ENCODE data around the gene UBL4B. TPM values are rescaled to one million over a fixed set of nuclear protein-coding genes. Genes with fewer than 3 reads are reported as not detected.

Gene UBL4B
- total RNA-seq, 1 donor from 2014 or later: not detected

- DNase-seq (ENCODE audit: low read depth): no peak
- no peak for TF ChIP-seq CTCF (conservative IDR thresholded peaks at IDR 0.05; ENCODE audit: low read depth, low read length)
- H3K4me3 ChIP-seq (ENCODE audit: low read depth, low read length): no peak overlapping the region
These were observed 20.5 kb upstream of the UBL4B start for GRCh38 chr1:110091791-110092190.

DNA sequence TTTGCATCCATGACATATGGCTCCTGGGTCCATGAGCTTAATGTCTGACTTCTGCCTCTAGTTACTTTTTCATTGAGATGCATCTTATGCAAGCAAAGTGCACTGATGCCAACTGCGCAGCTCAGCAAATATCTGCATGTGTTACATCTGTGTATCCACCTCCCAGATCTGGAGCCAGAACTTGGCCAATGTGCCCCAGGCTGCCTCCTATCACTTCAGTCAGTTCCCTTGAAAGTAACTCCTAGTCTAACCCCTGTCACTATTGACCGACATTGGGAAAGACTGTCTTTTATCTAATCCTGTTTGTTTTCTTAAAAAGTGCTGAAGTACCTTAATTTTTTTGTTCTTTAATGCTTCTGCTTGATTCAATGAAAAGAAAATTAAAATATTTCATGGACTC is 19.3 kb upstream of the UBL4B start:
- TF ChIP-seq CTCF (conservative IDR thresholded peaks at IDR 0.05; ENCODE audit: low read depth, low read length): no peak
- H3K4me3 ChIP-seq (ENCODE audit: low read depth, low read length): no peak overlapping the region
- DNase-seq (ENCODE audit: low read depth): no peak

DNA sequence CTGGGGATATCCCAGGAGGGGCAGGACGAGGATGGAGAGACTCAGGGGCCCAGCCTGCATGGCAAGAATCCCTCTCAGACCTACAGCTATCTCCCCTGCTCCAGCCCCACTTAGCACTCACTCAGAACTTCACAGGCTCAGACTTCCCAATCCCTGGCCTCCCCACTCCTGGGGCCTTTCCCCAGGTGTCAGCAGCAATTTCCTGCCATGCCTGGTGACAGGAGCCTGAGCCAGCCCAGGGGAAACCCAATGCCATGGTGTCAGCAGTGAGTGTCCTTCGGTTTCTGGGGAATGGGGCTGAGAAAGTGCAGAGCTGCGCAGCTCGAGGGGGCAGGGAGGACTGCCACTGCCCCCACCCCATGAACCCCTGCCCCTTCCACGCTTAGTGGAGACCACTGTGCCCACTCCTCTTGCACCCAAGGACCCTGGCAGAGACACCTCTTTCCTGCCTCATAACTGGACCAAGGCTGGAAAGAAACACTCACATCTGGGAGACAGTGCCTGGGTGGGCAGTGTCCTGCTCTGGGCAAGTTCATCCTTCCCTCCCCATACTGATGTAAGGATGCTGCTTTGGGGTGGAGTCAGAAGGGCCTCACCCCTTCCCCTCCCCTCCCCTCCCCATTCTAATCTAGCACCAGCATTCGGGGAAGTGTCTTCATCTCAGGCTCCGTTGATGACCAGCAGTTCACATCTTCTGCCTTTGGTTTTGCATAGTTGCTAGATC is 17.1 kb upstream of the UBL4B start:
- H3K4me3 ChIP-seq (ENCODE audit: low read depth, low read length): no peak overlapping the region
- DNase-seq (ENCODE audit: low read depth): no peak
- TF ChIP-seq CTCF (conservative IDR thresholded peaks at IDR 0.05; ENCODE audit: low read depth, low read length): no peak

GRCh38 chr1:110097507-110098221 is 14.6 kb upstream of the UBL4B start:
- DNase-seq (ENCODE audit: low read depth): no peak
- H3K4me3 ChIP-seq (ENCODE audit: low read depth, low read length): no peak overlapping the region
- no peak for TF ChIP-seq CTCF (conservative IDR thresholded peaks at IDR 0.05; ENCODE audit: low read depth, low read length)

DNA sequence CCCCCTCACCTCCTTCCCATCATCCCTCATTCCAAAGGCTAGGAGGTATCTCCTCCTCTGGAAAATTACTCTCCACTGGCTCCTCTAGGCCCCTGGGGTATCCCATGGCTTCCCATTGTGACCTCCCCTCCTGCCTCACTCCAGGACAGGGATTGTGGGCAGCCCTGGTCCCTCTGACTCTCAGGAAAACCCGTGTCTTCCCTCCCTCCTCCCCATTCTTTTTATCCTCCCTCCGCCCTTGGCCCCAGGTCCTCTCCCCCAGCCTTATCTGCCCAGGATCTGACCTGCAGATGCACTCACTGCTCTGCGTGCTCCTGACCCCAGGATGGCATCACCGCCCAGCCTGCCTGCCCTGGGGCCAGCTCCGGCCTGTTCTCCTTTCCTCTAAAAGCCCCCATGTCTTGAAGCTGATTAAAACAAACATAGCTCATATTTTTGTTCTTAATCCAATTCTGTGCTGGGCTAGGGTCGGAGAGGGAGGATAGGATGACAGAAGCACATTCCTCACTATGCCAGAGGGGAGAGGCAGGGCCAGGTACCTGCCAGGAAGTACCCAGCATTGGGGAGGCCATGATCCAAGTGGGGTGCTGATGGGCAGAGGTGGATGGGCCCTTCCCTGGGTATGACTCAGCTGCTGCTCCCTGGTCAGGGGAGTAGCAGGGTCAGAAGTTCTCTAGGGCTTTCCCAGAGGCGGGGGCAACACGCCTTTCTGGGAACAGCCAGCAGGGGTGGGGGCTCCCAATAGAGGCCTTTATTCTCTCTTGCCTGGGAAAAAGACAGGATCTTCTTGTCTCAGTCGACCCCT is 13.8 kb upstream of the UBL4B start:
- no peak overlapping the region for H3K4me3 ChIP-seq (ENCODE audit: low read depth, low read length)
- TF ChIP-seq CTCF (conservative IDR thresholded peaks at IDR 0.05; ENCODE audit: low read depth, low read length): no peak
- DNase-seq (ENCODE audit: low read depth): no peak

GRCh38 chr1:110100335-110100734 is 11.9 kb upstream of the UBL4B start:
- no peak overlapping the region for H3K4me3 ChIP-seq (ENCODE audit: low read depth, low read length)
- no peak for TF ChIP-seq CTCF (conservative IDR thresholded peaks at IDR 0.05; ENCODE audit: low read depth, low read length)
- no peak for DNase-seq (ENCODE audit: low read depth)

Data from epithelial cell of proximal tubule (primary cell).